T-helper 1 cell treated with Interleukin-12 subunit alpha and Interleukin-12 subunit beta and Interleukin-4 antibody, amounts not matched to agents 30 μg/mL and 1 μg/mL, for 36 hours (primary cell): ENCODE data around the gene ENPP7.

Experiments used
- H3K27ac Mint-ChIP-seq: one replicate; pipeline ENCODE4 v1.8.0; 2021; ENCODE audit warnings: mild to moderate bottlenecking, mixed read lengths
- H3K27me3 Mint-ChIP-seq: one replicate; pipeline ENCODE4 v1.8.0; 2021; ENCODE audit warnings: low read depth, mixed read lengths
- H3K36me3 Mint-ChIP-seq: one replicate; pipeline ENCODE4 v1.8.0; 2021; ENCODE audit warnings: low read depth, mixed read lengths
- H3K4me1 Mint-ChIP-seq: one replicate; pipeline ENCODE4 v1.8.0; 2021; ENCODE audit warnings: low read depth, mixed read lengths
- H3K4me3 Mint-ChIP-seq: one replicate; pipeline ENCODE4 v1.8.0; 2021; ENCODE audit warnings: mild to moderate bottlenecking, moderate library complexity, mixed read lengths
- H3K9me3 Mint-ChIP-seq: one replicate; pipeline ENCODE4 v1.8.0; 2021; ENCODE audit warnings: mixed read lengths

Gene ENPP7

GRCh38 chr17:79696610-79696982 is 34.1 kb upstream of the ENPP7 start:
- Mint-ChIP-seq H3K4me1 (no peaks in the 10 kb centered on the region), H3K27me3 (peaks cover 10% of the 10 kb centered on the region), H3K27ac (no peak overlapping the region), H3K36me3 (no peaks in the 10 kb centered on the region), H3K4me3 (no peak overlapping the region), H3K9me3 (no peaks in the 10 kb centered on the region)

GRCh38 chr17:79698146-79698846 is 32.4 kb upstream of the ENPP7 start:
- Mint-ChIP-seq H3K9me3 (no peaks in the 10 kb centered on the region), H3K4me1 (no peaks in the 10 kb centered on the region), H3K27ac (no peak overlapping the region), H3K4me3 (no peak overlapping the region), H3K36me3 (no peaks in the 10 kb centered on the region), H3K27me3 (peaks cover 10% of the 10 kb centered on the region)

- no peak overlapping the region for H3K27ac Mint-ChIP-seq
- no peak overlapping the region for H3K4me3 Mint-ChIP-seq
- H3K9me3 Mint-ChIP-seq, result no peaks in the 10 kb centered on the region
- no peaks in the 10 kb centered on the region for H3K36me3 Mint-ChIP-seq
- H3K27me3 Mint-ChIP-seq, result peaks cover 10% of the 10 kb centered on the region
- no peaks in the 10 kb centered on the region for H3K4me1 Mint-ChIP-seq
Measured at GRCh38 chr17:79699386-79700036, 31.2 kb upstream of the ENPP7 start.

GRCh38 chr17:79700592-79700991 is 30.2 kb upstream of the ENPP7 start:
- H3K4me1 Mint-ChIP-seq, result no peaks in the 10 kb centered on the region
- no peaks in the 10 kb centered on the region for H3K36me3 Mint-ChIP-seq
- no peak overlapping the region for H3K4me3 Mint-ChIP-seq

GRCh38 chr17:79702034-79702433 is 28.7 kb upstream of the ENPP7 start:
- H3K9me3 Mint-ChIP-seq, result no peaks in the 10 kb centered on the region
- H3K27ac Mint-ChIP-seq, result no peak overlapping the region
- no peak overlapping the region for H3K4me3 Mint-ChIP-seq
- peaks cover 4% of the 10 kb centered on the region for H3K27me3 Mint-ChIP-seq
- no peaks in the 10 kb centered on the region for H3K36me3 Mint-ChIP-seq
- H3K4me1 Mint-ChIP-seq, result no peaks in the 10 kb centered on the region

More at GRCh38 chr17:79700592-79700991, 30.2 kb upstream of the ENPP7 start:
- peaks cover 10% of the 10 kb centered on the region for H3K27me3 Mint-ChIP-seq
- no peaks in the 10 kb centered on the region for H3K9me3 Mint-ChIP-seq
- H3K27ac Mint-ChIP-seq, result no peak overlapping the region

- Mint-ChIP-seq H3K4me3 (no peak overlapping the region), H3K36me3 (no peaks in the 10 kb centered on the region), H3K27ac (no peak overlapping the region), H3K4me1 (no peaks in the 10 kb centered on the region), H3K9me3 (no peaks in the 10 kb centered on the region), H3K27me3 (no peaks in the 10 kb centered on the region)
Measured at GRCh38 chr17:79702550-79703236, 28.1 kb upstream of the ENPP7 start.

GRCh38 chr17:79704691-79705090 is 26.1 kb upstream of the ENPP7 start:
- H3K9me3 Mint-ChIP-seq, result no peaks in the 10 kb centered on the region
- H3K27me3 Mint-ChIP-seq, result no peaks in the 10 kb centered on the region
- no peaks in the 10 kb centered on the region for H3K36me3 Mint-ChIP-seq
- H3K4me3 Mint-ChIP-seq, result no peak overlapping the region
- H3K27ac Mint-ChIP-seq, result no peak overlapping the region
- H3K4me1 Mint-ChIP-seq, result peaks cover 2% of the 10 kb centered on the region

GRCh38 chr17:79705674-79706073 is 25.1 kb upstream of the ENPP7 start:
- H3K27ac Mint-ChIP-seq, result no peak overlapping the region
- H3K4me1 Mint-ChIP-seq, result peaks cover 2% of the 10 kb centered on the region

GRCh38 chr17:79706931-79707850 is 23.6 kb upstream of the ENPP7 start:
- Mint-ChIP-seq H3K36me3 (no peaks in the 10 kb centered on the region), H3K9me3 (no peaks in the 10 kb centered on the region), H3K4me1 (peaks cover 2% of the 10 kb centered on the region), H3K4me3 (no peak overlapping the region), H3K27me3 (no peaks in the 10 kb centered on the region), H3K27ac (no peak overlapping the region)

More at GRCh38 chr17:79705674-79706073, 25.1 kb upstream of the ENPP7 start:
- no peak overlapping the region for H3K4me3 Mint-ChIP-seq
- H3K9me3 Mint-ChIP-seq, result no peaks in the 10 kb centered on the region
- no peaks in the 10 kb centered on the region for H3K36me3 Mint-ChIP-seq
- H3K27me3 Mint-ChIP-seq, result no peaks in the 10 kb centered on the region

GRCh38 chr17:79707931-79708891 is 22.5 kb upstream of the ENPP7 start:
- H3K9me3 Mint-ChIP-seq, result no peaks in the 10 kb centered on the region
- no peak overlapping the region for H3K27ac Mint-ChIP-seq
- H3K36me3 Mint-ChIP-seq, result no peaks in the 10 kb centered on the region
- H3K4me3 Mint-ChIP-seq, result peak overlapping the region; percentile 21
- H3K4me1 Mint-ChIP-seq, result peaks cover 2% of the 10 kb centered on the region
- H3K27me3 Mint-ChIP-seq, result no peaks in the 10 kb centered on the region

- Mint-ChIP-seq H3K4me3 (no peak overlapping the region), H3K36me3 (no peaks in the 10 kb centered on the region), H3K9me3 (no peaks in the 10 kb centered on the region), H3K4me1 (peaks cover 2% of the 10 kb centered on the region), H3K27me3 (no peaks in the 10 kb centered on the region), H3K27ac (no peak overlapping the region)
Measured at GRCh38 chr17:79711715-79712305, 18.9 kb upstream of the ENPP7 start.

GRCh38 chr17:79713391-79713790 is 17.4 kb upstream of the ENPP7 start:
- H3K4me1 Mint-ChIP-seq, result peaks cover under 1% of the 10 kb centered on the region

More at GRCh38 chr17:79713391-79713790, 17.4 kb upstream of the ENPP7 start:
- Mint-ChIP-seq H3K27ac (no peak overlapping the region), H3K4me3 (no peak overlapping the region), H3K9me3 (no peaks in the 10 kb centered on the region), H3K27me3 (no peaks in the 10 kb centered on the region), H3K36me3 (no peaks in the 10 kb centered on the region)
